HEK293 (cell line): Measurements from ENCODE around the gene TACC2.

Experiments used
- CTCF ChIA-PET: fragments of 350-600 bp; formaldehyde crosslinking; extraction: SDS; loops from one replicate; lab custom pipeline; 2021; ENCODE audit warnings: antibody characterized with exemption; lab: Yijun Ruan, JAX
- POLR2A ChIA-PET: fragments of 300-600 bp; formaldehyde crosslinking; extraction: SDS; loops from one replicate; lab custom pipeline; 2020; ENCODE audit warnings: antibody characterized with exemption, inconsistent platforms; lab: Yijun Ruan, JAX
- H3K27ac ChIP-seq: fragments of 200-500 bp; sonication (Bioruptor generic); 2 replicates; pipeline ENCODE4 v1.5.1; 2014; ENCODE audit warnings: low read depth, low read length, control low read depth, inconsistent platforms; ENCODE audit errors: extremely low read depth
- H3K36me3 ChIP-seq, 2 experiments: fragments of 200-500 bp in 1 of 2; sonication (Bioruptor generic) in 1 of 2; 1 replicate in 1 of 2; 2 replicates in 1 of 2; pipeline ENCODE4 v1.5.1; 2014 to 2017; ENCODE audit warnings: inconsistent platforms in 2 of 2, low read length in 2 of 2; ENCODE audit not compliant: control insufficient read depth in 2 of 2, insufficient read depth in 1 of 2
- H3K4me1 ChIP-seq: fragments of 200-500 bp; sonication (Bioruptor generic); 2 replicates; pipeline ENCODE4 v1.5.1; 2014; ENCODE audit warnings: mild to moderate bottlenecking, low read length, inconsistent platforms; ENCODE audit not compliant: control insufficient read depth, insufficient read depth
- H3K4me3 ChIP-seq: 2 replicates; pipeline ENCODE4 v1.5.1; 2011; ENCODE audit warnings: low read depth, mild to moderate bottlenecking, control low read depth, low read length, moderate library complexity
- H3K9me3 ChIP-seq: fragments of 200-500 bp; sonication (Bioruptor generic); 2 replicates; pipeline ENCODE4 v1.5.1; 2014; ENCODE audit warnings: low read depth, low read length, inconsistent platforms; ENCODE audit not compliant: control insufficient read depth, insufficient read depth
- BCL6B ChIP-seq: fragments of 450-650 bp; formaldehyde crosslinking; IDR thresholded peaks from 2 replicates; pipeline ENCODE4 v1.5.1; 2017; ENCODE audit warnings: missing biosample characterization, missing genetic modification characterization
- ELK4 ChIP-seq: IDR thresholded peaks from 2 replicates; pipeline ENCODE4 v1.6.1; 2011; ENCODE audit warnings: mild to moderate bottlenecking, low read depth, low read length, borderline replicate concordance
- HIC1 ChIP-seq: fragments of 450-650 bp; formaldehyde crosslinking; IDR thresholded peaks from 2 replicates; pipeline ENCODE4 v1.5.1; 2016; ENCODE audit warnings: missing biosample characterization, missing genetic modification characterization
- KLF10 ChIP-seq: fragments of 450-650 bp; IDR thresholded peaks from 2 replicates; pipeline ENCODE4 v1.5.1; 2018; ENCODE audit warnings: missing biosample characterization, mild to moderate bottlenecking, missing genetic modification characterization
- MYNN ChIP-seq: fragments of 450-650 bp; formaldehyde crosslinking; IDR thresholded peaks from 2 replicates; pipeline ENCODE4 v1.5.1; 2016; ENCODE audit warnings: missing biosample characterization, missing genetic modification characterization, borderline replicate concordance
- OSR2 ChIP-seq: fragments of 450-650 bp; formaldehyde crosslinking; IDR thresholded peaks from 2 replicates; pipeline ENCODE4 v1.5.1; 2016; ENCODE audit warnings: missing biosample characterization, missing genetic modification characterization
- ZBTB1 ChIP-seq: fragments of 450-650 bp; formaldehyde crosslinking; IDR thresholded peaks from 2 replicates; pipeline ENCODE4 v1.5.1; 2016; ENCODE audit warnings: missing biosample characterization, missing genetic modification characterization
- ZBTB17 ChIP-seq: fragments of 450-650 bp; formaldehyde crosslinking; IDR thresholded peaks from 2 replicates; pipeline ENCODE4 v1.5.1; 2016; ENCODE audit warnings: missing biosample characterization, missing genetic modification characterization
- ZNF114 ChIP-seq: fragments of 450-650 bp; formaldehyde crosslinking; IDR thresholded peaks from 2 replicates; pipeline ENCODE4 v1.5.0; 2017; ENCODE audit warnings: missing biosample characterization, missing genetic modification characterization
- ZNF133 ChIP-seq: fragments of 450-650 bp; formaldehyde crosslinking; IDR thresholded peaks from 2 replicates; pipeline ENCODE4 v1.5.1; 2016; ENCODE audit warnings: missing biosample characterization, missing genetic modification characterization
- ZNF26 ChIP-seq: fragments of 450-650 bp; formaldehyde crosslinking; IDR thresholded peaks from 2 replicates; pipeline ENCODE4 v1.5.1; 2016; ENCODE audit warnings: missing biosample characterization, missing genetic modification characterization
- ZNF335 ChIP-seq: fragments of 450-650 bp; formaldehyde crosslinking; conservative IDR thresholded peaks from 2 replicates; pipeline ENCODE4 v1.5.1; 2016; ENCODE audit warnings: missing biosample characterization, missing genetic modification characterization
- ZNF350 ChIP-seq: fragments of 450-650 bp; formaldehyde crosslinking; IDR thresholded peaks from 2 replicates; pipeline ENCODE4 v1.5.0; 2017; ENCODE audit warnings: missing biosample characterization, mild to moderate bottlenecking, missing genetic modification characterization
- ZNF354C ChIP-seq: fragments of 450-650 bp; formaldehyde crosslinking; IDR thresholded peaks from 2 replicates; pipeline ENCODE4 v1.5.1; 2016; ENCODE audit warnings: missing biosample characterization, missing genetic modification characterization, low read depth, borderline replicate concordance
- ZNF366 ChIP-seq: fragments of 450-650 bp; formaldehyde crosslinking; conservative IDR thresholded peaks from 2 replicates; pipeline ENCODE4 v1.5.1; 2016; ENCODE audit warnings: missing biosample characterization, missing genetic modification characterization
- ZNF391 ChIP-seq: fragments of 450-650 bp; formaldehyde crosslinking; IDR thresholded peaks from 2 replicates; pipeline ENCODE4 v1.5.1; 2016; ENCODE audit warnings: low read depth, missing biosample characterization, missing genetic modification characterization, borderline replicate concordance
- ZNF416 ChIP-seq: fragments of 450-650 bp; formaldehyde crosslinking; IDR thresholded peaks from 2 replicates; pipeline ENCODE4 v1.5.1; 2016; ENCODE audit warnings: missing biosample characterization, missing genetic modification characterization
- ZNF449 ChIP-seq: fragments of 450-650 bp; formaldehyde crosslinking; IDR thresholded peaks from 2 replicates; pipeline ENCODE4 v1.5.1; 2017; ENCODE audit warnings: missing biosample characterization, mild to moderate bottlenecking, missing genetic modification characterization, moderate library complexity
- ZNF621 ChIP-seq: fragments of 450-650 bp; formaldehyde crosslinking; IDR thresholded peaks from 2 replicates; pipeline ENCODE4 v1.5.1; 2017; ENCODE audit warnings: missing biosample characterization, missing genetic modification characterization
- ZNF664 ChIP-seq: fragments of 450-650 bp; formaldehyde crosslinking; IDR thresholded peaks from 2 replicates; pipeline ENCODE4 v1.5.1; 2016; ENCODE audit warnings: missing biosample characterization, missing genetic modification characterization
- ZNF792 ChIP-seq: fragments of 450-650 bp; formaldehyde crosslinking; IDR thresholded peaks from 2 replicates; pipeline ENCODE4 v1.5.1; 2016; ENCODE audit warnings: missing biosample characterization, missing genetic modification characterization
- TF ChIP-seq, protein P1 (sequence below): fragments of 450-650 bp; IDR thresholded peaks from 2 replicates; pipeline ENCODE4 v1.5.1; 2018; ENCODE audit warnings: missing biosample characterization, missing genetic modification characterization
- TF ChIP-seq, protein P2 (sequence below): fragments of 450-650 bp; formaldehyde crosslinking; IDR thresholded peaks from 2 replicates; pipeline ENCODE4 v1.5.1; 2017; ENCODE audit warnings: missing biosample characterization, missing genetic modification characterization
- TF ChIP-seq, protein P3 (sequence below): fragments of 450-650 bp; formaldehyde crosslinking; IDR thresholded peaks from 2 replicates; pipeline ENCODE4 v1.5.1; 2016; ENCODE audit warnings: missing biosample characterization, missing genetic modification characterization, low read depth

TACC2 gene

DNA sequence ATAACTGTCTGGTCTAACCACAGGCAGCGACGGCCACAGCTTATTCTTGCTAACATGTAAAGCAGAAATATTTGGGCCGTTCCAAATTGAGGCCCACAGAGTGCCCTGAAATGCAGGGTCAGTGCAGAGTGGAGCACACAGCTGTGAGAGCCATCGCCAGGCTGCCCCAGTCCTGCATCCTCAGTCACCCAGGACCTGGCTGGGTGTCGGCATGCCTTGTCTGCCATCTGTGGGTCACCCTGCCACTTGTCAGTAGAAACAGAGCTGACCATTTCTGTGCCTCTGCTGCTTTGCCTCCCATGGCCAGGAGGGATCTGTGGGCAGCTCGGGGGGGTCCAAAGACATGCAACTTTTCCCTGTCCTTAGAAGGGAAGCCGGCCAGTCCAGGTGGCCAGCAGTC lies 224.8 kb downstream of the TACC2 start (continued):
- TF ChIP-seq ZNF26 (tag by site-specific recombination) (no peak), ZNF449 (no peak), ELK4 (no peak), ZBTB1 (tag by site-specific recombination) (no peak), ZNF366 (tag by site-specific recombination) (no peak), ZNF416 (no peak), ZNF114 (tag by site-specific recombination) (no peak), ZNF350 (tag by site-specific recombination) (no peak)
- TF ChIP-seq, protein P1, sequence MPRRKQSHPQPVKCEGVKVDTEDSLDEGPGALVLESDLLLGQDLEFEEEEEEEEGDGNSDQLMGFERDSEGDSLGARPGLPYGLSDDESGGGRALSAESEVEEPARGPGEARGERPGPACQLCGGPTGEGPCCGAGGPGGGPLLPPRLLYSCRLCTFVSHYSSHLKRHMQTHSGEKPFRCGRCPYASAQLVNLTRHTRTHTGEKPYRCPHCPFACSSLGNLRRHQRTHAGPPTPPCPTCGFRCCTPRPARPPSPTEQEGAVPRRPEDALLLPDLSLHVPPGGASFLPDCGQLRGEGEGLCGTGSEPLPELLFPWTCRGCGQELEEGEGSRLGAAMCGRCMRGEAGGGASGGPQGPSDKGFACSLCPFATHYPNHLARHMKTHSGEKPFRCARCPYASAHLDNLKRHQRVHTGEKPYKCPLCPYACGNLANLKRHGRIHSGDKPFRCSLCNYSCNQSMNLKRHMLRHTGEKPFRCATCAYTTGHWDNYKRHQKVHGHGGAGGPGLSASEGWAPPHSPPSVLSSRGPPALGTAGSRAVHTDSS (tag by site-specific recombination), result no peak
- TF ChIP-seq, protein P2, sequence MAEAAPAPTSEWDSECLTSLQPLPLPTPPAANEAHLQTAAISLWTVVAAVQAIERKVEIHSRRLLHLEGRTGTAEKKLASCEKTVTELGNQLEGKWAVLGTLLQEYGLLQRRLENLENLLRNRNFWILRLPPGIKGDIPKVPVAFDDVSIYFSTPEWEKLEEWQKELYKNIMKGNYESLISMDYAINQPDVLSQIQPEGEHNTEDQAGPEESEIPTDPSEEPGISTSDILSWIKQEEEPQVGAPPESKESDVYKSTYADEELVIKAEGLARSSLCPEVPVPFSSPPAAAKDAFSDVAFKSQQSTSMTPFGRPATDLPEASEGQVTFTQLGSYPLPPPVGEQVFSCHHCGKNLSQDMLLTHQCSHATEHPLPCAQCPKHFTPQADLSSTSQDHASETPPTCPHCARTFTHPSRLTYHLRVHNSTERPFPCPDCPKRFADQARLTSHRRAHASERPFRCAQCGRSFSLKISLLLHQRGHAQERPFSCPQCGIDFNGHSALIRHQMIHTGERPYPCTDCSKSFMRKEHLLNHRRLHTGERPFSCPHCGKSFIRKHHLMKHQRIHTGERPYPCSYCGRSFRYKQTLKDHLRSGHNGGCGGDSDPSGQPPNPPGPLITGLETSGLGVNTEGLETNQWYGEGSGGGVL (tag by site-specific recombination), result no peak
- TF ChIP-seq, protein P3, sequence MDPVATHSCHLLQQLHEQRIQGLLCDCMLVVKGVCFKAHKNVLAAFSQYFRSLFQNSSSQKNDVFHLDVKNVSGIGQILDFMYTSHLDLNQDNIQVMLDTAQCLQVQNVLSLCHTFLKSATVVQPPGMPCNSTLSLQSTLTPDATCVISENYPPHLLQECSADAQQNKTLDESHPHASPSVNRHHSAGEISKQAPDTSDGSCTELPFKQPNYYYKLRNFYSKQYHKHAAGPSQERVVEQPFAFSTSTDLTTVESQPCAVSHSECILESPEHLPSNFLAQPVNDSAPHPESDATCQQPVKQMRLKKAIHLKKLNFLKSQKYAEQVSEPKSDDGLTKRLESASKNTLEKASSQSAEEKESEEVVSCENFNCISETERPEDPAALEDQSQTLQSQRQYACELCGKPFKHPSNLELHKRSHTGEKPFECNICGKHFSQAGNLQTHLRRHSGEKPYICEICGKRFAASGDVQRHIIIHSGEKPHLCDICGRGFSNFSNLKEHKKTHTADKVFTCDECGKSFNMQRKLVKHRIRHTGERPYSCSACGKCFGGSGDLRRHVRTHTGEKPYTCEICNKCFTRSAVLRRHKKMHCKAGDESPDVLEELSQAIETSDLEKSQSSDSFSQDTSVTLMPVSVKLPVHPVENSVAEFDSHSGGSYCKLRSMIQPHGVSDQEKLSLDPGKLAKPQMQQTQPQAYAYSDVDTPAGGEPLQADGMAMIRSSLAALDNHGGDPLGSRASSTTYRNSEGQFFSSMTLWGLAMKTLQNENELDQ (tag by site-specific recombination), result no peak

- CTCF ChIA-PET, result no interaction called here
- Histone ChIP-seq H3K36me3 (peaks cover 0 to 24% of the 10 kb centered on the region in 2 experiments; a peak in 1 of 3 replicates), H3K4me1 (no peaks in the 10 kb centered on the region), H3K4me3 (no peak overlapping the region), H3K27ac (no peak overlapping the region), H3K9me3 (no peaks in the 10 kb centered on the region)
- POLR2A ChIA-PET, result no interaction called here
- TF ChIP-seq OSR2 (tag by site-specific recombination), result no peak
- no peak for TF ChIP-seq ZNF391 (tag by site-specific recombination)
- TF ChIP-seq MYNN (tag by site-specific recombination), result no peak
- no peak for TF ChIP-seq ZNF621
- TF ChIP-seq ZNF335 (tag by site-specific recombination), result no peak
- no peak for TF ChIP-seq KLF10 (tag by site-specific recombination)
- no peak for TF ChIP-seq ZNF133 (tag by site-specific recombination)
- TF ChIP-seq HIC1 (tag by site-specific recombination), result no peak
- no peak for TF ChIP-seq ZNF354C
- TF ChIP-seq ZNF664 (tag by site-specific recombination), result no peak
- no peak for TF ChIP-seq BCL6B
- TF ChIP-seq ZNF792, result no peak
- no peak for TF ChIP-seq ZBTB17 (tag by site-specific recombination)
Observed at GRCh38 chr10:122216047-122216446, 227.1 kb downstream of the TACC2 start.
